ENCODE measurements around the gene HARS1. TPM values are rescaled to one million over a fixed set of nuclear protein-coding genes. Genes with fewer than 3 reads are reported as not detected.

HARS1 gene
- total RNA-seq, 1 experiment from 2014 or later, result 76.4 TPM

- CTCF ChIA-PET, result interaction anchor here (0.6 to 0.8 kb wide), 2 partner anchors 57 to 416 kb away, joined by 3 read pairs; no protein-coding TSS in a partner anchor
- BruUV-seq (replicated peaks), result no TSS peak
- Histone ChIP-seq H3K4me1 (ENCODE audit: control insufficient read depth, insufficient read depth, low read length) (peaks cover 8% of the 10 kb centered on the region), H3K36me3 (ENCODE audit: control insufficient read depth, insufficient read depth, low read length) (no peaks in the 10 kb centered on the region), H3K9me3 (ENCODE audit: control insufficient read depth, insufficient read depth, low read depth, low read length) (peaks cover 5% of the 10 kb centered on the region; the same call in 1 of the 2 replicates), H3K27ac (ENCODE audit: low read length) (peak within 1 kb of the TSS; percentile 41; the same call in 1 of the 2 replicates), H3K27me3 (ENCODE audit: control insufficient read depth, insufficient read depth, low read length) (no peaks in the 10 kb centered on the region), H3K4me3 (ENCODE audit: low read depth in 2 of 2, low read length in 2 of 2) (peak within 1 kb of the TSS; percentile 41 to 54)
- peak; percentile 83 for ATAC-seq
- TF ChIP-seq POLR2AphosphoS5 (IDR thresholded peaks at IDR 0.05; ENCODE audit: low read depth, low read length), result no peak
- no peak for TF ChIP-seq REST (IDR thresholded peaks at IDR 0.05; ENCODE audit: insufficient read depth in 1 of 2, low read depth in 2 of 2, low read length in 1 of 2)
- peak; percentile 19; the same call in 1 of the 2 replicates for TF ChIP-seq CTCF (IDR thresholded peaks at IDR 0.05)
- TF ChIP-seq SIN3A (IDR thresholded peaks at IDR 0.05; ENCODE audit: borderline replicate concordance, insufficient read depth, low read depth, low read length), result no peak
- POLR2A ChIA-PET, result no interaction called here
- intact Hi-C loops (cut with micrococcal nuclease; ENCODE audit: unreplicated experiment), result no loop called here
- DNase-seq (ENCODE audit: low read depth, low spot score), result no peak
- in situ Hi-C loops (cut with HindIII; ENCODE audit: low pct_unique_long_range_greater_than_20kb, low sequenced_read_pairs), result no loop called here
Observed at GRCh38 chr5:140633021-140633471, 58.1 kb downstream of the HARS1 start, which contains the start of gene CD14. CD14 (minus strand) TSS chr5:140633175; CDS start chr5:140633071, 104 bp downstream.

GRCh38 chr5:140632366-140633020 is 58.7 kb downstream of the HARS1 start:
- no TSS peak for BruUV-seq (replicated peaks)
- Histone ChIP-seq H3K27me3 (ENCODE audit: control insufficient read depth, insufficient read depth, low read length) (no peaks in the 10 kb centered on the region), H3K9me3 (ENCODE audit: control insufficient read depth, insufficient read depth, low read depth, low read length) (peaks cover 8% of the 10 kb centered on the region; the same call in 1 of the 2 replicates), H3K27ac (ENCODE audit: low read length) (0 out of 2 replicates have a peak overlapping the region, but pooled peaks have one; percentile 41), H3K36me3 (ENCODE audit: control insufficient read depth, insufficient read depth, low read length) (no peaks in the 10 kb centered on the region), H3K4me1 (ENCODE audit: control insufficient read depth, insufficient read depth, low read length) (peaks cover 8% of the 10 kb centered on the region), H3K4me3 (ENCODE audit: low read depth in 2 of 2, low read length in 2 of 2) (peak overlapping the region; percentile 41 to 54)
- in situ Hi-C loops (cut with HindIII; ENCODE audit: low pct_unique_long_range_greater_than_20kb, low sequenced_read_pairs) (no loop called here), intact Hi-C loops (cut with micrococcal nuclease; ENCODE audit: unreplicated experiment) (no loop called here)
- POLR2A ChIA-PET, result no interaction called here
- CTCF ChIA-PET, result interaction anchor here (0.6 to 0.8 kb wide), 3 partner anchors 56 to 417 kb away, joined by 3 to 7 read pairs (median 3); no protein-coding TSS in a partner anchor
- ATAC-seq, result peak; percentile 81
- TF ChIP-seq POLR2AphosphoS5 (IDR thresholded peaks at IDR 0.05; ENCODE audit: low read depth, low read length) (no peak), SIN3A (IDR thresholded peaks at IDR 0.05; ENCODE audit: borderline replicate concordance, insufficient read depth, low read depth, low read length) (no peak), CTCF (IDR thresholded peaks at IDR 0.05) (no peak), REST (IDR thresholded peaks at IDR 0.05; ENCODE audit: insufficient read depth in 1 of 2, low read depth in 2 of 2, low read length in 1 of 2) (no peak), TCF7L2 (IDR thresholded peaks at IDR 0.05; ENCODE audit: low read depth, low read length) (no peak)
- no peak for DNase-seq (ENCODE audit: low read depth, low spot score)
